ENCODE data around the gene PRMT9.

Gene PRMT9

GRCh38 chr4:147658501-147658900 is 25.5 kb downstream of the PRMT9 start:
- Histone ChIP-seq H3K9ac (ENCODE audit: low read length) (no peak overlapping the region), H3K27me3 (ENCODE audit: control insufficient read depth, insufficient read depth, low read length) (no peaks in the 10 kb centered on the region), H3K36me3 (ENCODE audit: control insufficient read depth, insufficient read depth, low read length) (peaks cover 9% of the 10 kb centered on the region), H3K4me1 (ENCODE audit: control insufficient read depth, insufficient read depth, low read length) (no peaks in the 10 kb centered on the region), H3K4me3 (ENCODE audit: low read length) (no peak overlapping the region), H3K27ac (ENCODE audit: low read depth, low read length) (no peak overlapping the region)

- H3K27ac ChIP-seq (ENCODE audit: low read depth, low read length), result no peak overlapping the region
- H3K4me3 ChIP-seq (ENCODE audit: low read length), result no peak overlapping the region
- no peaks in the 10 kb centered on the region for H3K27me3 ChIP-seq (ENCODE audit: control insufficient read depth, insufficient read depth, low read length)
- no peak overlapping the region for H3K9ac ChIP-seq (ENCODE audit: low read length)
- H3K36me3 ChIP-seq (ENCODE audit: control insufficient read depth, insufficient read depth, low read length), result peaks cover 9% of the 10 kb centered on the region
- H3K4me1 ChIP-seq (ENCODE audit: control insufficient read depth, insufficient read depth, low read length), result no peaks in the 10 kb centered on the region
Measured at GRCh38 chr4:147655639-147656038, 28.3 kb downstream of the PRMT9 start.

GRCh38 chr4:147651563-147651962 is 32.4 kb downstream of the PRMT9 start:
- no peak overlapping the region for H3K9ac ChIP-seq (ENCODE audit: low read length)
- no peak overlapping the region for H3K27ac ChIP-seq (ENCODE audit: low read depth, low read length)
- no peaks in the 10 kb centered on the region for H3K4me1 ChIP-seq (ENCODE audit: control insufficient read depth, insufficient read depth, low read length)
- H3K4me3 ChIP-seq (ENCODE audit: low read length), result no peak overlapping the region
- no peaks in the 10 kb centered on the region for H3K27me3 ChIP-seq (ENCODE audit: control insufficient read depth, insufficient read depth, low read length)
- H3K36me3 ChIP-seq (ENCODE audit: control insufficient read depth, insufficient read depth, low read length), result peaks cover 5% of the 10 kb centered on the region

- no peaks in the 10 kb centered on the region for H3K36me3 ChIP-seq (ENCODE audit: control insufficient read depth, insufficient read depth, low read length)
- H3K4me1 ChIP-seq (ENCODE audit: control insufficient read depth, insufficient read depth, low read length), result no peaks in the 10 kb centered on the region
- no peak overlapping the region for H3K4me3 ChIP-seq (ENCODE audit: low read length)
- no peaks in the 10 kb centered on the region for H3K27me3 ChIP-seq (ENCODE audit: control insufficient read depth, insufficient read depth, low read length)
- no peak overlapping the region for H3K9ac ChIP-seq (ENCODE audit: low read length)
- H3K27ac ChIP-seq (ENCODE audit: low read depth, low read length), result no peak overlapping the region
Measured at GRCh38 chr4:147648656-147649055, 35.3 kb downstream of the PRMT9 start.

- no peak overlapping the region for H3K9ac ChIP-seq (ENCODE audit: low read length)
- no peaks in the 10 kb centered on the region for H3K4me1 ChIP-seq (ENCODE audit: control insufficient read depth, insufficient read depth, low read length)
- no peak overlapping the region for H3K27ac ChIP-seq (ENCODE audit: low read depth, low read length)
- H3K36me3 ChIP-seq (ENCODE audit: control insufficient read depth, insufficient read depth, low read length), result peaks cover 2% of the 10 kb centered on the region
- H3K27me3 ChIP-seq (ENCODE audit: control insufficient read depth, insufficient read depth, low read length), result no peaks in the 10 kb centered on the region
- no peak overlapping the region for H3K4me3 ChIP-seq (ENCODE audit: low read length)
Measured at GRCh38 chr4:147645099-147645498, 38.9 kb downstream of the PRMT9 start.

GRCh38 chr4:147644471-147644870 is 39.5 kb downstream of the PRMT9 start:
- no peak overlapping the region for H3K9ac ChIP-seq (ENCODE audit: low read length)
- no peak overlapping the region for H3K4me3 ChIP-seq (ENCODE audit: low read length)
- H3K4me1 ChIP-seq (ENCODE audit: control insufficient read depth, insufficient read depth, low read length), result no peaks in the 10 kb centered on the region
- H3K27ac ChIP-seq (ENCODE audit: low read depth, low read length), result no peak overlapping the region
- H3K36me3 ChIP-seq (ENCODE audit: control insufficient read depth, insufficient read depth, low read length), result peaks cover 2% of the 10 kb centered on the region
- no peaks in the 10 kb centered on the region for H3K27me3 ChIP-seq (ENCODE audit: control insufficient read depth, insufficient read depth, low read length)

- H3K27me3 ChIP-seq (ENCODE audit: control insufficient read depth, insufficient read depth, low read length), result no peaks in the 10 kb centered on the region
- peaks cover 2% of the 10 kb centered on the region for H3K36me3 ChIP-seq (ENCODE audit: control insufficient read depth, insufficient read depth, low read length)
- H3K27ac ChIP-seq (ENCODE audit: low read depth, low read length), result no peak overlapping the region
- H3K4me1 ChIP-seq (ENCODE audit: control insufficient read depth, insufficient read depth, low read length), result no peaks in the 10 kb centered on the region
- no peak overlapping the region for H3K9ac ChIP-seq (ENCODE audit: low read length)
- H3K4me3 ChIP-seq (ENCODE audit: low read length), result no peak overlapping the region
Measured at GRCh38 chr4:147643616-147644015, 40.3 kb downstream of the PRMT9 start.

GRCh38 chr4:147640331-147640730 is 43.6 kb downstream of the PRMT9 start:
- Histone ChIP-seq H3K27me3 (ENCODE audit: control insufficient read depth, insufficient read depth, low read length) (no peaks in the 10 kb centered on the region), H3K4me3 (ENCODE audit: low read length) (no peak overlapping the region), H3K4me1 (ENCODE audit: control insufficient read depth, insufficient read depth, low read length) (no peaks in the 10 kb centered on the region), H3K9ac (ENCODE audit: low read length) (no peak overlapping the region), H3K36me3 (ENCODE audit: control insufficient read depth, insufficient read depth, low read length) (peaks cover 6% of the 10 kb centered on the region), H3K27ac (ENCODE audit: low read depth, low read length) (no peak overlapping the region)

- Histone ChIP-seq H3K27me3 (ENCODE audit: control insufficient read depth, insufficient read depth, low read length) (no peaks in the 10 kb centered on the region), H3K4me3 (ENCODE audit: low read length) (no peak overlapping the region), H3K9ac (ENCODE audit: low read length) (no peak overlapping the region), H3K36me3 (ENCODE audit: control insufficient read depth, insufficient read depth, low read length) (peaks cover 6% of the 10 kb centered on the region), H3K4me1 (ENCODE audit: control insufficient read depth, insufficient read depth, low read length) (no peaks in the 10 kb centered on the region), H3K27ac (ENCODE audit: low read depth, low read length) (no peak overlapping the region)
Measured at GRCh38 chr4:147639388-147639787, 44.6 kb downstream of the PRMT9 start.

- no peaks in the 10 kb centered on the region for H3K27me3 ChIP-seq (ENCODE audit: control insufficient read depth, insufficient read depth, low read length)
- no peak overlapping the region for H3K27ac ChIP-seq (ENCODE audit: low read depth, low read length)
- H3K4me1 ChIP-seq (ENCODE audit: control insufficient read depth, insufficient read depth, low read length), result no peaks in the 10 kb centered on the region
- no peak overlapping the region for H3K4me3 ChIP-seq (ENCODE audit: low read length)
- H3K36me3 ChIP-seq (ENCODE audit: control insufficient read depth, insufficient read depth, low read length), result peaks cover 10% of the 10 kb centered on the region
- H3K9ac ChIP-seq (ENCODE audit: low read length), result no peak overlapping the region
Measured at GRCh38 chr4:147638942-147639341, 45.0 kb downstream of the PRMT9 start.

- Histone ChIP-seq H3K4me1 (ENCODE audit: control insufficient read depth, insufficient read depth, low read length) (no peaks in the 10 kb centered on the region), H3K9ac (ENCODE audit: low read length) (no peak overlapping the region), H3K36me3 (ENCODE audit: control insufficient read depth, insufficient read depth, low read length) (peaks cover 14% of the 10 kb centered on the region), H3K4me3 (ENCODE audit: low read length) (no peak overlapping the region), H3K27me3 (ENCODE audit: control insufficient read depth, insufficient read depth, low read length) (no peaks in the 10 kb centered on the region), H3K27ac (ENCODE audit: low read depth, low read length) (no peak overlapping the region)
Measured at GRCh38 chr4:147638365-147638764, 45.6 kb downstream of the PRMT9 start.

- peaks cover 12% of the 10 kb centered on the region for H3K36me3 ChIP-seq (ENCODE audit: control insufficient read depth, insufficient read depth, low read length)
- no peaks in the 10 kb centered on the region for H3K4me1 ChIP-seq (ENCODE audit: control insufficient read depth, insufficient read depth, low read length)
- no peak overlapping the region for H3K9ac ChIP-seq (ENCODE audit: low read length)
- H3K27ac ChIP-seq (ENCODE audit: low read depth, low read length), result no peak overlapping the region
- no peaks in the 10 kb centered on the region for H3K27me3 ChIP-seq (ENCODE audit: control insufficient read depth, insufficient read depth, low read length)
- H3K4me3 ChIP-seq (ENCODE audit: low read length), result no peak overlapping the region
Measured at GRCh38 chr4:147635348-147635747, 48.6 kb downstream of the PRMT9 start.

GRCh38 chr4:147633643-147634042 is 50.3 kb downstream of the PRMT9 start:
- no peak overlapping the region for H3K27ac ChIP-seq (ENCODE audit: low read depth, low read length)
- no peak overlapping the region for H3K9ac ChIP-seq (ENCODE audit: low read length)
- H3K4me1 ChIP-seq (ENCODE audit: control insufficient read depth, insufficient read depth, low read length), result no peaks in the 10 kb centered on the region
- H3K36me3 ChIP-seq (ENCODE audit: control insufficient read depth, insufficient read depth, low read length), result peaks cover 12% of the 10 kb centered on the region
- H3K4me3 ChIP-seq (ENCODE audit: low read length), result no peak overlapping the region
- H3K27me3 ChIP-seq (ENCODE audit: control insufficient read depth, insufficient read depth, low read length), result no peaks in the 10 kb centered on the region
